ENCODE data around the gene ALLC. TPM values are rescaled to one million over a fixed set of nuclear protein-coding genes. Genes with fewer than 3 reads are reported as not detected.
"Not testable (repeated sequence)": the region's sequence is repeated elsewhere in the genome, so short reads cannot be mapped to it uniquely, and the experiment has no call there.

The ALLC gene
- total RNA-seq, 1 donor from 2014 or later = not detected

GRCh38 chr2:3633089-3633981, 24.7 kb upstream of the ALLC start:
- H3K27ac Mint-ChIP-seq (ENCODE audit: unreplicated experiment) = no peak overlapping the region
- no peaks in the 10 kb centered on the region for H3K4me1 Mint-ChIP-seq (ENCODE audit: low read depth)
- H3K9me3 Mint-ChIP-seq (ENCODE audit: low read depth) = no peaks in the 10 kb centered on the region
- no peak overlapping the region for H3K4me3 Mint-ChIP-seq (ENCODE audit: unreplicated experiment)
- DNase-seq (ENCODE audit: low spot score) = peak; percentile 72
- peaks cover 33% of the 10 kb centered on the region for H3K27me3 Mint-ChIP-seq (ENCODE audit: low read depth)
- H3K36me3 Mint-ChIP-seq (ENCODE audit: low read depth) = no peaks in the 10 kb centered on the region
- TF ChIP-seq CTCF (IDR thresholded peaks at IDR 0.05) = no peak

DNA sequence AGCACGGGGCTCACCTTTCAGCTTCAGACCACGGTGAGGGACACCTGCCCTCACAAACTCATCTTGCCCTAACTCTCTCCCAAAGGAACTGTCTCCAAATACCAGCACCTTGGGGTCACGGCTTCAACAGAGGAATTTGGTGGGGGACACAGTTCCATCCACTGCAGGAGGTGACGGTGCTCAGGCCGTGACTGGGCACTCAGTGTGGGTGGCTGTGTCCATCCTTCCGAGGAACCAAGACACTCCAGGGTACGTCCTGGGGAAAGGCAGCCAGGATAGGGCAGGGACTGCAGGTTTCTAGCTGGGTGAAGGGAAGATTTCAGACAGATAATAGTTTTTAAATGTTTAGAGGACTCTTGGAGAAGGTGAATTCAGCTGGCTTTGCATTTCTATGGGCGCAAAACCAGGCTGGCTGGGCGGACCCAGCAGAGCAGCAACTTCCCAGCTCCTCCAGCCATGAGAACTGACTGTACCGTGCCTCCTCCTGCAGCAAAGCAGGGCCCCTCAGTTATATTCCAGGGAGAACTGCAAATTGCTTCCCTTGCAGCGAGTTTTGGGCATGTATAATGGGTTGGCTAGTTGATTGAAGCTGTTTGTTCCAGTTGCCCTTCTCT, 23.9 kb upstream of the ALLC start:
- no peak overlapping the region for H3K4me3 Mint-ChIP-seq (ENCODE audit: unreplicated experiment)

GRCh38 chr2:3634596-3635121, 23.3 kb upstream of the ALLC start:
- peaks cover 33% of the 10 kb centered on the region for H3K27me3 Mint-ChIP-seq (ENCODE audit: low read depth)
- no peaks in the 10 kb centered on the region for H3K36me3 Mint-ChIP-seq (ENCODE audit: low read depth)
- TF ChIP-seq CTCF (IDR thresholded peaks at IDR 0.05) = no peak
- no peaks in the 10 kb centered on the region for H3K4me1 Mint-ChIP-seq (ENCODE audit: low read depth)
- no peaks in the 10 kb centered on the region for H3K9me3 Mint-ChIP-seq (ENCODE audit: low read depth)
- H3K27ac Mint-ChIP-seq (ENCODE audit: unreplicated experiment) = no peak overlapping the region
- H3K4me3 Mint-ChIP-seq (ENCODE audit: unreplicated experiment) = no peak overlapping the region
- DNase-seq (ENCODE audit: low spot score) = peak; percentile 91

More for the DNA sequence above, 23.9 kb upstream of the ALLC start:
- TF ChIP-seq CTCF (IDR thresholded peaks at IDR 0.05) = no peak
- peak; percentile 48 for DNase-seq (ENCODE audit: low spot score)
- H3K27me3 Mint-ChIP-seq (ENCODE audit: low read depth) = peaks cover 33% of the 10 kb centered on the region
- H3K27ac Mint-ChIP-seq (ENCODE audit: unreplicated experiment) = no peak overlapping the region
- no peaks in the 10 kb centered on the region for H3K36me3 Mint-ChIP-seq (ENCODE audit: low read depth)
- no peaks in the 10 kb centered on the region for H3K9me3 Mint-ChIP-seq (ENCODE audit: low read depth)
- no peaks in the 10 kb centered on the region for H3K4me1 Mint-ChIP-seq (ENCODE audit: low read depth)

DNA sequence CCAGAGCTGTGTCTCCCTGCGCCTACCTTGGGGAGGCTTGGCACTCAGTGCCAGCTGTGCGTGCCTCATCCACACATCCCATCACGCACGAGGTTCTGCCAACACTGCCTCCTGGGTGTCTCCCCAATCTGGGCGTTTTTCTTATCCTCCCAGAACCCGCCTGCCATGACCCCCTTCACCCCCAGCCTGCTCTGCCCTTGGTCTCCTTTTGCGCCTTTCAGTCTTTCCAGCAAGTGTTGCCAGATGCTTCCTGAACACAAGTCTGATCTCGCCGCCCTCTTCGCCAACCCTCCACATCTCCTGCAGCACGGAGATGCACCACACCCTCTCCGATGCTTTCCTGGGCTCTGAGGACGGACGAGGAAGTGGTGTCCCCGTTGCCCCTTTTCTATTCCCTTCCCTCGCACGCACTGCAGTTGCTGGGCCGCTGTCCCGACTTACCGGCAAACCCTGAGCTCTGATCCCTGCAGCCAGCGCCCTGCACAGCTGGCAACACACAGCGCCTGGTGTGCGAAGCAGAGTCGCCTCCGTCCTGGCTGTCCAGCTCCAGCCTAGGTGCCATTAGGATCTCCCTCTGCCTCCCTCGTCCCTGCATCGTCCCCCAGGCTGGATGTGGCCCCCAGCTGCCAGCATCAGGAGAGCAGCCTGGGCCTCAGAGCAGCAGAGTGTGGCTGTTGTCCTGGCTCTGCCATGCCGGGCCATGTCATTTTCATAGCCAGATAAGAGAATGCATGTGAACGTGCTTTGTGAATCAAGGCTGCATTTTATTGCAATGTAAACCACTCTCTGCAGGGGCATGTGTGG, 22.6 kb upstream of the ALLC start:
- H3K4me1 Mint-ChIP-seq (ENCODE audit: low read depth) = no peaks in the 10 kb centered on the region
- no peak overlapping the region for H3K27ac Mint-ChIP-seq (ENCODE audit: unreplicated experiment)
- H3K36me3 Mint-ChIP-seq (ENCODE audit: low read depth) = no peaks in the 10 kb centered on the region
- no peak overlapping the region for H3K4me3 Mint-ChIP-seq (ENCODE audit: unreplicated experiment)
- no peaks in the 10 kb centered on the region for H3K9me3 Mint-ChIP-seq (ENCODE audit: low read depth)
- peak; percentile 90 for DNase-seq (ENCODE audit: low spot score)
- peaks cover 33% of the 10 kb centered on the region for H3K27me3 Mint-ChIP-seq (ENCODE audit: low read depth)
- TF ChIP-seq CTCF (IDR thresholded peaks at IDR 0.05) = no peak

DNA sequence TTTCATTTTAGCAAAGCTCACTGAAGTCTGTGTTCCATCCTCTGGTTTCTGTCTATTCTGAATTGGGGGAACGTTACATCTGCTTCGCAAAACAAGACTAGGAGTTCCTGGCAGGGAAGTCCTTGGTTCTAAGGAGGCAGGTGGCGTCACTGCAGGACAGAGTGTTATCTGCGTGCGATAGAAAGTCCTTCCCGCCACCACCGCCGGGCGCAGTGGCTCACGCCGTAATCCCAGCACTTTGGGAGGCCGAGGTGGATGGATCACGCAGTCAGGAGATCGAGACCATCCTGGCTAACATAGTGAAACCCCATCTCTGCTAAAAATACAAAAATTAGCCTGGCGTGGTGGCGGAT, 22.0 kb upstream of the ALLC start:
- H3K27ac Mint-ChIP-seq (ENCODE audit: unreplicated experiment); H3K4me3 Mint-ChIP-seq (ENCODE audit: unreplicated experiment); H3K9me3 Mint-ChIP-seq (ENCODE audit: low read depth); H3K4me1 Mint-ChIP-seq (ENCODE audit: low read depth); H3K36me3 Mint-ChIP-seq (ENCODE audit: low read depth): not testable (repeated sequence)
- peaks cover 33% of the 10 kb centered on the region for H3K27me3 Mint-ChIP-seq (ENCODE audit: low read depth)
- DNase-seq (ENCODE audit: low spot score) = peak; percentile 38
